Measurements from ENCODE around the gene MTF1.

- TF ChIP-seq, protein P1, sequence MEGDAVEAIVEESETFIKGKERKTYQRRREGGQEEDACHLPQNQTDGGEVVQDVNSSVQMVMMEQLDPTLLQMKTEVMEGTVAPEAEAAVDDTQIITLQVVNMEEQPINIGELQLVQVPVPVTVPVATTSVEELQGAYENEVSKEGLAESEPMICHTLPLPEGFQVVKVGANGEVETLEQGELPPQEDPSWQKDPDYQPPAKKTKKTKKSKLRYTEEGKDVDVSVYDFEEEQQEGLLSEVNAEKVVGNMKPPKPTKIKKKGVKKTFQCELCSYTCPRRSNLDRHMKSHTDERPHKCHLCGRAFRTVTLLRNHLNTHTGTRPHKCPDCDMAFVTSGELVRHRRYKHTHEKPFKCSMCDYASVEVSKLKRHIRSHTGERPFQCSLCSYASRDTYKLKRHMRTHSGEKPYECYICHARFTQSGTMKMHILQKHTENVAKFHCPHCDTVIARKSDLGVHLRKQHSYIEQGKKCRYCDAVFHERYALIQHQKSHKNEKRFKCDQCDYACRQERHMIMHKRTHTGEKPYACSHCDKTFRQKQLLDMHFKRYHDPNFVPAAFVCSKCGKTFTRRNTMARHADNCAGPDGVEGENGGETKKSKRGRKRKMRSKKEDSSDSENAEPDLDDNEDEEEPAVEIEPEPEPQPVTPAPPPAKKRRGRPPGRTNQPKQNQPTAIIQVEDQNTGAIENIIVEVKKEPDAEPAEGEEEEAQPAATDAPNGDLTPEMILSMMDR (conservative IDR thresholded peaks at IDR 0.05), result no peak
- no peak for TF ChIP-seq EZH2 (IDR thresholded peaks at IDR 0.05; ENCODE audit: low read depth)
These were observed 6.2 kb downstream of the MTF1 start for GRCh38 chr1:37853157-37853556.

All from PC-9 (cell line).